Measurements from ENCODE around the gene SOX2.

SOX2 gene

GRCh38 chr3:181707980-181708379 lies 3.7 kb upstream of the SOX2 start:
- no peak for DNase-seq (ENCODE audit: low read depth)
- H3K27me3 ChIP-seq (replicated peaks; ENCODE audit: control insufficient read depth, insufficient read depth, low read length): peaks cover 87% of the 10 kb centered on the region

GRCh38 chr3:181709537-181710279 lies 2.0 kb upstream of the SOX2 start:
- H3K27me3 ChIP-seq (replicated peaks; ENCODE audit: control insufficient read depth, insufficient read depth, low read length): peaks cover 86% of the 10 kb centered on the region

More at GRCh38 chr3:181707980-181708379, 3.7 kb upstream of the SOX2 start:
- Histone ChIP-seq H3K36me3 (ENCODE audit: control insufficient read depth, insufficient read depth, low read length, severe bottlenecking) (no peaks in the 10 kb centered on the region), H3K4me1 (ENCODE audit: control insufficient read depth, insufficient read depth, low read length) (peaks cover 13% of the 10 kb centered on the region), H3K4me3 (ENCODE audit: low read length) (no peak overlapping the region), H3K9ac (ENCODE audit: low read length) (no peak overlapping the region), H3K9me3 (ENCODE audit: control insufficient read depth, low read length) (no peaks in the 10 kb centered on the region)

GRCh38 chr3:181710345-181711291 lies 1.1 kb upstream of the SOX2 start:
- H3K4me1 ChIP-seq (ENCODE audit: control insufficient read depth, insufficient read depth, low read length): peaks cover 13% of the 10 kb centered on the region
- no peaks in the 10 kb centered on the region for H3K36me3 ChIP-seq (ENCODE audit: control insufficient read depth, insufficient read depth, low read length, severe bottlenecking)
- DNase-seq (ENCODE audit: low read depth): no peak
- no peak overlapping the region for H3K9ac ChIP-seq (ENCODE audit: low read length)
- peaks cover 86% of the 10 kb centered on the region for H3K27me3 ChIP-seq (replicated peaks; ENCODE audit: control insufficient read depth, insufficient read depth, low read length)
- H3K4me3 ChIP-seq (ENCODE audit: low read length): no peak overlapping the region
- H3K9me3 ChIP-seq (ENCODE audit: control insufficient read depth, low read length): no peaks in the 10 kb centered on the region

More at GRCh38 chr3:181709537-181710279, 2.0 kb upstream of the SOX2 start:
- Histone ChIP-seq H3K9ac (ENCODE audit: low read length) (no peak overlapping the region), H3K4me1 (ENCODE audit: control insufficient read depth, insufficient read depth, low read length) (peaks cover 13% of the 10 kb centered on the region), H3K36me3 (ENCODE audit: control insufficient read depth, insufficient read depth, low read length, severe bottlenecking) (no peaks in the 10 kb centered on the region), H3K4me3 (ENCODE audit: low read length) (no peak overlapping the region), H3K9me3 (ENCODE audit: control insufficient read depth, low read length) (no peaks in the 10 kb centered on the region)
- peak; percentile 87 for DNase-seq (ENCODE audit: low read depth)

GRCh38 chr3:181712226-181712552 lies 464 bp downstream of the SOX2 start:
- Histone ChIP-seq H3K27me3 (replicated peaks; ENCODE audit: control insufficient read depth, insufficient read depth, low read length) (peaks cover 82% of the 10 kb centered on the region), H3K36me3 (ENCODE audit: control insufficient read depth, insufficient read depth, low read length, severe bottlenecking) (no peaks in the 10 kb centered on the region), H3K4me3 (ENCODE audit: low read length) (peak overlapping the region; percentile 72), H3K9ac (ENCODE audit: low read length) (no peak overlapping the region), H3K4me1 (ENCODE audit: control insufficient read depth, insufficient read depth, low read length) (peaks cover 13% of the 10 kb centered on the region), H3K9me3 (ENCODE audit: control insufficient read depth, low read length) (no peaks in the 10 kb centered on the region)
- no peak for DNase-seq (ENCODE audit: low read depth)

GRCh38 chr3:181712553-181713279 lies 991 bp downstream of the SOX2 start:
- peaks cover 82% of the 10 kb centered on the region for H3K27me3 ChIP-seq (replicated peaks; ENCODE audit: control insufficient read depth, insufficient read depth, low read length)
- no peak overlapping the region for H3K4me3 ChIP-seq (ENCODE audit: low read length)
- no peaks in the 10 kb centered on the region for H3K36me3 ChIP-seq (ENCODE audit: control insufficient read depth, insufficient read depth, low read length, severe bottlenecking)
- no peaks in the 10 kb centered on the region for H3K9me3 ChIP-seq (ENCODE audit: control insufficient read depth, low read length)
- no peak overlapping the region for H3K9ac ChIP-seq (ENCODE audit: low read length)
- DNase-seq (ENCODE audit: low read depth): peak; percentile 18
- H3K4me1 ChIP-seq (ENCODE audit: control insufficient read depth, insufficient read depth, low read length): peaks cover 13% of the 10 kb centered on the region

GRCh38 chr3:181713280-181713647 lies 1.5 kb downstream of the SOX2 start:
- peaks cover 82% of the 10 kb centered on the region for H3K27me3 ChIP-seq (replicated peaks; ENCODE audit: control insufficient read depth, insufficient read depth, low read length)

GRCh38 chr3:181713676-181714612 lies 2.2 kb downstream of the SOX2 start:
- no peak for DNase-seq (ENCODE audit: low read depth)
- H3K9ac ChIP-seq (ENCODE audit: low read length): no peak overlapping the region
- peaks cover 13% of the 10 kb centered on the region for H3K4me1 ChIP-seq (ENCODE audit: control insufficient read depth, insufficient read depth, low read length)
- H3K4me3 ChIP-seq (ENCODE audit: low read length): no peak overlapping the region
- H3K27me3 ChIP-seq (replicated peaks; ENCODE audit: control insufficient read depth, insufficient read depth, low read length): peaks cover 82% of the 10 kb centered on the region
- no peaks in the 10 kb centered on the region for H3K9me3 ChIP-seq (ENCODE audit: control insufficient read depth, low read length)
- H3K36me3 ChIP-seq (ENCODE audit: control insufficient read depth, insufficient read depth, low read length, severe bottlenecking): no peaks in the 10 kb centered on the region

More at GRCh38 chr3:181713280-181713647, 1.5 kb downstream of the SOX2 start:
- no peak overlapping the region for H3K4me3 ChIP-seq (ENCODE audit: low read length)
- H3K36me3 ChIP-seq (ENCODE audit: control insufficient read depth, insufficient read depth, low read length, severe bottlenecking): no peaks in the 10 kb centered on the region
- DNase-seq (ENCODE audit: low read depth): no peak
- no peak overlapping the region for H3K9ac ChIP-seq (ENCODE audit: low read length)
- no peaks in the 10 kb centered on the region for H3K9me3 ChIP-seq (ENCODE audit: control insufficient read depth, low read length)
- H3K4me1 ChIP-seq (ENCODE audit: control insufficient read depth, insufficient read depth, low read length): peaks cover 13% of the 10 kb centered on the region

GRCh38 chr3:181715571-181716340 lies 4.0 kb downstream of the SOX2 start:
- Histone ChIP-seq H3K27me3 (replicated peaks; ENCODE audit: control insufficient read depth, insufficient read depth, low read length) (peaks cover 85% of the 10 kb centered on the region), H3K4me3 (ENCODE audit: low read length) (no peak overlapping the region)

GRCh38 chr3:181716966-181717365 lies 5.2 kb downstream of the SOX2 start:
- Histone ChIP-seq H3K9ac (ENCODE audit: low read length) (no peak overlapping the region), H3K9me3 (ENCODE audit: control insufficient read depth, low read length) (no peaks in the 10 kb centered on the region), H3K27me3 (replicated peaks; ENCODE audit: control insufficient read depth, insufficient read depth, low read length) (peaks cover 90% of the 10 kb centered on the region), H3K4me1 (ENCODE audit: control insufficient read depth, insufficient read depth, low read length) (no peaks in the 10 kb centered on the region), H3K4me3 (ENCODE audit: low read length) (no peak overlapping the region), H3K36me3 (ENCODE audit: control insufficient read depth, insufficient read depth, low read length, severe bottlenecking) (no peaks in the 10 kb centered on the region)
- DNase-seq (ENCODE audit: low read depth): no peak

More at GRCh38 chr3:181715571-181716340, 4.0 kb downstream of the SOX2 start:
- H3K4me1 ChIP-seq (ENCODE audit: control insufficient read depth, insufficient read depth, low read length): peaks cover 7% of the 10 kb centered on the region
- H3K9me3 ChIP-seq (ENCODE audit: control insufficient read depth, low read length): no peaks in the 10 kb centered on the region
- no peak overlapping the region for H3K9ac ChIP-seq (ENCODE audit: low read length)
- DNase-seq (ENCODE audit: low read depth): no peak
- H3K36me3 ChIP-seq (ENCODE audit: control insufficient read depth, insufficient read depth, low read length, severe bottlenecking): no peaks in the 10 kb centered on the region

Measured in adipocyte (in vitro differentiated cells).